CD14-positive monocyte (primary cell): ENCODE results near the gene CFAP299. TPM values are rescaled to one million over a fixed set of nuclear protein-coding genes. Genes with fewer than 3 reads are reported as not detected.
A peak's percentile ranks its signal among the peaks of the same experiment; 100 is the strongest.

ENCODE experiments used
- DNase-seq, 3 donors: peaks; one replicate each; pipeline ENCODE4 v3.0.0-alpha.2; 2011 to 2022
- H2AFZ ChIP-seq: 2 replicates; pipeline ENCODE4 v1.6.0; 2012; ENCODE audit warnings: mild to moderate bottlenecking, low read depth, low read length, inconsistent platforms; ENCODE audit not compliant: insufficient read depth, poor library complexity, severe bottlenecking
- H3K27ac ChIP-seq, 2 donors: 1 replicate in 1 of 2; 2 replicates in 1 of 2; pipeline ENCODE4 v1.5.1; 2012 to 2013; ENCODE audit warnings: low read length in 2 of 2, control low read depth in 1 of 2, inconsistent platforms in 1 of 2, low read depth in 1 of 2, mild to moderate bottlenecking in 1 of 2
- H3K27me3 ChIP-seq, 2 donors: one replicate each; pipeline versions ENCODE4 v1.6.0 to v1.6.1; 2011 to 2013; ENCODE audit warnings: low read length in 2 of 2; ENCODE audit not compliant: control insufficient read depth in 2 of 2, insufficient read depth in 2 of 2
- H3K36me3 ChIP-seq, 2 donors: replicated peaks in 1 of 2; 1 replicate in 1 of 2; 2 replicates in 1 of 2; pipeline versions ENCODE4 v1.5.1 to v1.6.1; 2012 to 2013; ENCODE audit warnings: low read length in 2 of 2, control low read depth in 1 of 2, inconsistent platforms in 1 of 2, mild to moderate bottlenecking in 1 of 2; ENCODE audit not compliant: insufficient read depth in 2 of 2, control insufficient read depth in 1 of 2
- H3K4me1 ChIP-seq, 2 donors: 1 replicate in 1 of 2; 2 replicates in 1 of 2; pipeline versions ENCODE4 v1.5.1 to v1.6.1; 2012 to 2013; ENCODE audit warnings: low read length in 2 of 2, control low read depth in 1 of 2, inconsistent platforms in 1 of 2, mild to moderate bottlenecking in 1 of 2, moderate library complexity in 1 of 2; ENCODE audit not compliant: insufficient read depth in 2 of 2, control insufficient read depth in 1 of 2
- H3K4me2 ChIP-seq: replicated peaks from 2 replicates; pipeline ENCODE3; 2012; ENCODE audit warnings: low read length, moderate library complexity, mild to moderate bottlenecking; ENCODE audit not compliant: poor library complexity, severe bottlenecking; ENCODE audit errors: extremely low read depth
- H3K4me3 ChIP-seq, 3 experiments: fragments of 200-600 bp in 1 of 3; sonication (generic) in 1 of 3; replicated peaks in 1 of 3; 1 replicate in 2 of 3; 2 replicates in 1 of 3; pipeline ENCODE4 v1.5.1; 2011 to 2013; ENCODE audit warnings: low read length in 3 of 3, mild to moderate bottlenecking in 3 of 3, control low read depth in 2 of 3, low read depth in 2 of 3, inconsistent platforms in 1 of 3, moderate library complexity in 1 of 3
- H3K79me2 ChIP-seq: 2 replicates; pipeline ENCODE4 v1.6.0; 2012; ENCODE audit warnings: mild to moderate bottlenecking, control low read depth, inconsistent platforms, low read length, moderate library complexity; ENCODE audit not compliant: insufficient read depth
- H3K9ac ChIP-seq: 2 replicates; pipeline ENCODE4 v1.6.0; 2017; ENCODE audit warnings: low read length, mild to moderate bottlenecking; ENCODE audit not compliant: insufficient read depth, poor library complexity, severe bottlenecking
- H3K9me3 ChIP-seq, 2 donors: replicated peaks in 1 of 2; 1 replicate in 1 of 2; 2 replicates in 1 of 2; pipeline versions ENCODE4 v1.5.1 to v1.6.1; 2012 to 2013; ENCODE audit warnings: low read length in 2 of 2, control low read depth in 1 of 2; ENCODE audit not compliant: control insufficient read depth in 1 of 2, insufficient read depth in 1 of 2
- H4K20me1 ChIP-seq: 2 replicates; pipeline ENCODE4 v1.6.0; 2012; ENCODE audit warnings: mild to moderate bottlenecking, low read length, control low read depth, moderate library complexity; ENCODE audit not compliant: insufficient read depth
- H3K27ac Mint-ChIP-seq, 7 donors: one replicate each; pipeline ENCODE4 v1.8.0; 2020; ENCODE audit warnings: mild to moderate bottlenecking in 7 of 7, mixed read lengths in 7 of 7, moderate library complexity in 6 of 7, inconsistent platforms in 2 of 7
- H3K27me3 Mint-ChIP-seq, 3 donors: one replicate each; pipeline ENCODE4 v1.8.0; 2021 to 2022; ENCODE audit warnings: low read depth in 3 of 3, mild to moderate bottlenecking in 3 of 3, mixed read lengths in 3 of 3, moderate library complexity in 3 of 3, inconsistent platforms in 1 of 3
- H3K36me3 Mint-ChIP-seq, 2 donors: one replicate each; pipeline ENCODE4 v1.8.0; 2020; ENCODE audit warnings: mixed read lengths in 2 of 2, inconsistent platforms in 1 of 2, mild to moderate bottlenecking in 1 of 2
- H3K4me1 Mint-ChIP-seq: one replicate; pipeline ENCODE4 v1.8.0; 2020; ENCODE audit warnings: mild to moderate bottlenecking, mixed read lengths
- H3K4me3 Mint-ChIP-seq, 2 donors: one replicate each; pipeline ENCODE4 v1.8.0; 2020; ENCODE audit warnings: mild to moderate bottlenecking in 2 of 2, mixed read lengths in 2 of 2, moderate library complexity in 1 of 2
- H3K9me3 Mint-ChIP-seq, 7 donors: one replicate each; pipeline ENCODE4 v1.8.0; 2020 to 2022; ENCODE audit warnings: mixed read lengths in 7 of 7, mild to moderate bottlenecking in 6 of 7, moderate library complexity in 6 of 7, inconsistent platforms in 2 of 7
- CTCF ChIP-seq: fragments of 200-600 bp; IDR thresholded peaks from one replicate; pipeline ENCODE4 v1.8.0; 2022; ENCODE audit warnings: antibody characterized with exemption, mild to moderate bottlenecking
- WGBS: methylation state at CpG from one replicate; pipeline ENCODE4 v1.1.5; 2013; ENCODE audit warnings: missing lambda C conversion rate; ENCODE audit not compliant: insufficient coverage; 5-methylcytosine and 5-hydroxymethylcytosine counted together
- intact Hi-C, 2 donors: fragments of 100-400 bp; cut with micrococcal nuclease; formaldehyde crosslinking; loops; one replicate each; pipeline versions ENCODE4 v1.15.0 to v1.15.1; 2023
- polyA plus RNA-seq, 3 donors: library from polyadenylated mRNA; depleted of rRNA in 1 of 3; unstranded in 2 of 3; stranded (reverse) in 1 of 3; fragments of 300-500 nt in 2 of 3; fragments of >200 nt in 1 of 3; fragmentation: Illumina TruSeq in 2 of 3; gene quantifications; 1 replicate in 2 of 3; 2 replicates in 1 of 3; pipeline ENCODE4 v1.2.3, GENCODE V29; 2012 to 2021

The CFAP299 gene
- polyA plus RNA-seq, 3 donors, result not detected

DNA sequence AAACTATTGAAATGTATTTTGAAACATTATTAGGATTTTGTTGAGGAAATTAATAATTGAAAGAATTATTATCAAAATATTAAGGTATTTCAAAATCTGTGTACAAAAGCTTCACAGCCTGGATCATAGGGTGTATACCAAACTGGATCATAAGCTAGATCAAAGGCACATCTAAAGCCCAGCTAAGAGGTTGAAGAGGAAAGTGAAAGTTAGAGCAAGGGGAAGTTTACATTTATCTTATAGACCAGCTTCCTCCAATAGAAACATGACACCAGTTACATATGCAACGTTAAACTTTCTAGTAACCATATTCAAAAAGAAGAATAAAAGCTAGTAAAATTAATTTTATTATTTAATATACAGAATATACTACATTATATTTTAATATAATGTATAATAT, 467.8 kb downstream of the CFAP299 start:
- no peaks in the 10 kb centered on the region for H3K27me3 Mint-ChIP-seq
- no peaks in the 10 kb centered on the region for H4K20me1 ChIP-seq
- no peak overlapping the region for H3K9ac ChIP-seq
- H3K4me1 Mint-ChIP-seq, result no peaks in the 10 kb centered on the region
- H3K27ac Mint-ChIP-seq, result no peak overlapping the region
- peaks cover 0 to under 1% of the 10 kb centered on the region in 2 donors for H3K9me3 ChIP-seq
- no peaks in the 10 kb centered on the region for H3K36me3 ChIP-seq
- H2AFZ ChIP-seq, result no peak overlapping the region
- no peaks in the 10 kb centered on the region for H3K79me2 ChIP-seq
- no peak for TF ChIP-seq CTCF
- no CpG with 5 or more reads among the region's 1 CpG for WGBS
- H3K4me1 ChIP-seq, result no peaks in the 10 kb centered on the region
- no peaks in the 10 kb centered on the region for H3K27me3 ChIP-seq
- no peaks in the 10 kb centered on the region for H3K36me3 Mint-ChIP-seq
- H3K9me3 Mint-ChIP-seq, result peaks cover 0 to under 1% (median 0%) of the 10 kb centered on the region in 7 donors
- DNase-seq, result no peak
- intact Hi-C loops, result no loop called here
- no peak overlapping the region for H3K4me2 ChIP-seq
- H3K4me3 Mint-ChIP-seq, result no peak overlapping the region
- no peak overlapping the region for H3K27ac ChIP-seq
- no peak overlapping the region for H3K4me3 ChIP-seq

DNA sequence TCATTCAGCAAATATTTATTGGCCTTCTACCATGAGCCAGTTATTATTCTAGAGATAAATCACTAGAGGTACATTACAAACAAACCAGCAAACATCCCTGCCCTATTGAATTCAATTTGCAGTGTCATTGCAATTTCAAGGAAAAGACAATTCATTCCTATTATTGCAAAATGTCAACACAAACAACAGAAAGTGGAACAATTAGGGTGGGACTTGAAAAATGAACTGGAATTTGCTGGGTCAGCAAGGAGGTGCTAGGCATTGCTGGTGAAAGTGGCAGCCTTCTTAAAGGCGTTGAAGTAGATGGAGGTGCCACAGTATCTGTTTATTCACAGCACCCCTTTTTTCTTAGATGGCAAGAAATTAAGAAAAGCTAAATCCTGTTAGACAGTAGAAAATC, 470.9 kb downstream of the CFAP299 start:
- H2AFZ ChIP-seq, result no peak overlapping the region
- intact Hi-C loops, result no loop called here

More for the DNA sequence above, 470.9 kb downstream of the CFAP299 start:
- H3K36me3 Mint-ChIP-seq, result no peaks in the 10 kb centered on the region
- H3K27ac Mint-ChIP-seq, result peak overlapping the region in 1 of 7 donors; percentile 14
- no peak overlapping the region for H3K4me3 ChIP-seq
- H3K9ac ChIP-seq, result no peak overlapping the region
- H3K27me3 ChIP-seq, result no peaks in the 10 kb centered on the region
- H3K79me2 ChIP-seq, result no peaks in the 10 kb centered on the region
- no peak overlapping the region for H3K4me3 Mint-ChIP-seq
- no peaks in the 10 kb centered on the region for H3K9me3 Mint-ChIP-seq
- H3K27ac ChIP-seq, result no peak overlapping the region
- H4K20me1 ChIP-seq, result no peaks in the 10 kb centered on the region
- no peaks in the 10 kb centered on the region for H3K4me1 ChIP-seq
- no peaks in the 10 kb centered on the region for H3K36me3 ChIP-seq
- H3K4me1 Mint-ChIP-seq, result no peaks in the 10 kb centered on the region
- no CpG with 5 or more reads among the region's 1 CpG for WGBS
- no peak for DNase-seq
- H3K27me3 Mint-ChIP-seq, result no peaks in the 10 kb centered on the region
- no peak for TF ChIP-seq CTCF
- H3K9me3 ChIP-seq, result no peaks in the 10 kb centered on the region
- no peak overlapping the region for H3K4me2 ChIP-seq
